ENCODE results near the gene MMP24OS. TPM values are rescaled to one million over a fixed set of nuclear protein-coding genes. Genes with fewer than 3 reads are reported as not detected.

The MMP24OS gene
- polyA plus RNA-seq, 3 donors: 9.5 to 43.9 (median 9.6) TPM

- Mint-ChIP-seq H3K27me3 (ENCODE audit: low read depth in 3 of 3) (peaks cover 0 to 4% (median 0%) of the 10 kb centered on the region in 3 donors), H3K9me3 (peaks cover 0 to 6% (median 3%) of the 10 kb centered on the region in 7 donors), H3K27ac (peak overlapping the region in 2 of 7 donors; percentile 2 to 27), H3K4me1 (peaks cover 25% of the 10 kb centered on the region), H3K36me3 (peaks cover 20 to 21% of the 10 kb centered on the region in 2 donors), H3K4me3 (no peak overlapping the region)
- H3K36me3 ChIP-seq (replicated peaks in 1 of 2; ENCODE audit: control insufficient read depth in 1 of 2, insufficient read depth in 2 of 2, low read length in 2 of 2): peaks cover 0 to 5% of the 10 kb centered on the region in 2 donors
- H3K4me2 ChIP-seq (replicated peaks; ENCODE audit: extremely low read depth, low read length, poor library complexity, severe bottlenecking): no peak overlapping the region
- H2AFZ ChIP-seq (ENCODE audit: insufficient read depth, low read depth, low read length, poor library complexity, severe bottlenecking): no peak overlapping the region
- H3K79me2 ChIP-seq (ENCODE audit: insufficient read depth, low read length): no peaks in the 10 kb centered on the region
- WGBS (ENCODE audit: insufficient coverage): 10% methylated on average over 2 of the region's 5 CpGs
- H3K9me3 ChIP-seq (replicated peaks in 1 of 2; ENCODE audit: control insufficient read depth in 1 of 2, insufficient read depth in 1 of 2, low read length in 2 of 2): no peaks in the 10 kb centered on the region
- no peaks in the 10 kb centered on the region for H4K20me1 ChIP-seq (ENCODE audit: insufficient read depth, low read length)
- H3K9ac ChIP-seq (ENCODE audit: insufficient read depth, low read length, poor library complexity, severe bottlenecking): no peak overlapping the region
- peaks cover 13 to 19% of the 10 kb centered on the region in 2 donors for H3K4me1 ChIP-seq (ENCODE audit: control insufficient read depth in 1 of 2, insufficient read depth in 2 of 2, low read length in 2 of 2)
- H3K27ac ChIP-seq (ENCODE audit: low read depth in 1 of 2, low read length in 2 of 2): no peak overlapping the region
- no peak for DNase-seq
- no peak overlapping the region for H3K4me3 ChIP-seq (replicated peaks in 1 of 3; ENCODE audit: low read depth in 2 of 3, low read length in 3 of 3)
- no peak for TF ChIP-seq CTCF (IDR thresholded peaks at IDR 0.05)
- H3K27me3 ChIP-seq (ENCODE audit: control insufficient read depth in 2 of 2, insufficient read depth in 2 of 2, low read length in 2 of 2): no peaks in the 10 kb centered on the region
- intact Hi-C loops (cut with micrococcal nuclease): no loop called here
Measured at GRCh38 chr20:35238735-35239134, 39.2 kb downstream of the MMP24OS start.

GRCh38 chr20:35238170-35238569 is 39.8 kb downstream of the MMP24OS start:
- Histone ChIP-seq H3K4me3 (replicated peaks in 1 of 3; ENCODE audit: low read depth in 2 of 3, low read length in 3 of 3) (no peak overlapping the region), H2AFZ (ENCODE audit: insufficient read depth, low read depth, low read length, poor library complexity, severe bottlenecking) (no peak overlapping the region), H3K4me1 (ENCODE audit: control insufficient read depth in 1 of 2, insufficient read depth in 2 of 2, low read length in 2 of 2) (peaks cover 13 to 19% of the 10 kb centered on the region in 2 donors), H3K79me2 (ENCODE audit: insufficient read depth, low read length) (no peaks in the 10 kb centered on the region), H3K27me3 (ENCODE audit: control insufficient read depth in 2 of 2, insufficient read depth in 2 of 2, low read length in 2 of 2) (no peaks in the 10 kb centered on the region), H4K20me1 (ENCODE audit: insufficient read depth, low read length) (no peaks in the 10 kb centered on the region), H3K36me3 (replicated peaks in 1 of 2; ENCODE audit: control insufficient read depth in 1 of 2, insufficient read depth in 2 of 2, low read length in 2 of 2) (peaks cover 0 to 5% of the 10 kb centered on the region in 2 donors), H3K9me3 (replicated peaks in 1 of 2; ENCODE audit: control insufficient read depth in 1 of 2, insufficient read depth in 1 of 2, low read length in 2 of 2) (no peaks in the 10 kb centered on the region), H3K4me2 (replicated peaks; ENCODE audit: extremely low read depth, low read length, poor library complexity, severe bottlenecking) (no peak overlapping the region), H3K9ac (ENCODE audit: insufficient read depth, low read length, poor library complexity, severe bottlenecking) (no peak overlapping the region), H3K27ac (ENCODE audit: low read depth in 1 of 2, low read length in 2 of 2) (no peak overlapping the region)
- Mint-ChIP-seq H3K27me3 (ENCODE audit: low read depth in 3 of 3) (peaks cover 0 to 4% (median under 1%) of the 10 kb centered on the region in 3 donors), H3K36me3 (peaks cover 20 to 21% of the 10 kb centered on the region in 2 donors), H3K9me3 (peaks cover 0 to 6% (median 3%) of the 10 kb centered on the region in 7 donors), H3K27ac (peak overlapping the region in 4 of 7 donors; percentile 2 to 61 (median 30)), H3K4me3 (no peak overlapping the region), H3K4me1 (peaks cover 25% of the 10 kb centered on the region)
- intact Hi-C loops (cut with micrococcal nuclease): no loop called here
- DNase-seq: no peak
- 0% methylated on average over 3 of the region's 4 CpGs for WGBS (ENCODE audit: insufficient coverage)
- no peak for TF ChIP-seq CTCF (IDR thresholded peaks at IDR 0.05)
